Fibroblast of lung (primary cell): ENCODE measurements around the gene TMC2. TPM values are rescaled to one million over a fixed set of nuclear protein-coding genes. Genes with fewer than 3 reads are reported as not detected.
A peak's percentile ranks its signal among the peaks of the same experiment; 100 is the strongest.

ENCODE experiments used
- DNase-seq, 2 donors: peaks; one replicate each; pipeline versions ENCODE4 v3.0.0 to v3.0.0-alpha.2; 2010; ENCODE audit warnings: low read depth in 2 of 2
- H2AFZ ChIP-seq: 2 replicates; pipeline ENCODE4 v1.5.1; 2012; ENCODE audit warnings: low read length, control low read depth, inconsistent platforms
- H3K27ac ChIP-seq: 2 replicates; pipeline ENCODE4 v1.5.1; 2011; ENCODE audit warnings: low read length, control low read depth; ENCODE audit not compliant: insufficient read depth
- H3K27me3 ChIP-seq: 2 replicates; pipeline ENCODE4 v1.5.1; 2011; ENCODE audit warnings: mild to moderate bottlenecking, low read length; ENCODE audit not compliant: control insufficient read depth, insufficient read depth
- H3K36me3 ChIP-seq: 2 replicates; pipeline ENCODE4 v1.5.1; 2011; ENCODE audit warnings: low read length; ENCODE audit not compliant: control insufficient read depth, insufficient read depth
- H3K4me1 ChIP-seq: 2 replicates; pipeline ENCODE4 v1.5.1; 2011; ENCODE audit warnings: low read length; ENCODE audit not compliant: control insufficient read depth, insufficient read depth; ENCODE audit errors: extremely low read depth
- H3K4me2 ChIP-seq: 2 replicates; pipeline ENCODE4 v1.5.1; 2011; ENCODE audit warnings: low read length, control low read depth; ENCODE audit not compliant: insufficient read depth; ENCODE audit errors: extremely low read depth
- H3K4me3 ChIP-seq, 4 experiments: fragments of 200-600 bp in 1 of 4; sonication (generic) in 1 of 4; replicated peaks in 1 of 4; 2 replicates each; pipeline ENCODE4 v1.5.1; 2011 to 2016; ENCODE audit warnings: low read length in 4 of 4, low read depth in 3 of 4, mild to moderate bottlenecking in 3 of 4, control low read depth in 2 of 4, inconsistent platforms in 1 of 4, mixed read lengths in 1 of 4; ENCODE audit not compliant: insufficient read depth in 1 of 4; ENCODE audit errors: control extremely low read depth in 1 of 4
- H3K79me2 ChIP-seq: 2 replicates; pipeline ENCODE4 v1.5.1; 2012; ENCODE audit warnings: mild to moderate bottlenecking, low read length, inconsistent platforms; ENCODE audit not compliant: control insufficient read depth, insufficient read depth
- H3K9ac ChIP-seq: 2 replicates; pipeline ENCODE4 v1.5.1; 2011; ENCODE audit warnings: mild to moderate bottlenecking, low read length, control low read depth; ENCODE audit not compliant: insufficient read depth
- H3K9me3 ChIP-seq: 2 replicates; pipeline ENCODE4 v1.5.1; 2012; ENCODE audit warnings: low read depth, low read length; ENCODE audit not compliant: control insufficient read depth, insufficient read depth
- H4K20me1 ChIP-seq: 2 replicates; pipeline ENCODE4 v1.5.1; 2011; ENCODE audit warnings: low read length; ENCODE audit not compliant: control insufficient read depth, insufficient read depth; ENCODE audit errors: extremely low read depth
- CTCF ChIP-seq, 2 donors: IDR thresholded peaks in 1 of 2; conservative IDR thresholded peaks in 1 of 2; 1 replicate in 1 of 2; 2 replicates in 1 of 2; pipeline ENCODE4 v1.5.1; 2011 to 2012; ENCODE audit warnings: low read length in 2 of 2, control low read depth in 1 of 2, inconsistent platforms in 1 of 2, low read depth in 1 of 2, mild to moderate bottlenecking in 1 of 2
- EZH2 ChIP-seq: IDR thresholded peaks from 2 replicates; pipeline ENCODE4 v1.5.1; 2012; ENCODE audit warnings: low read length, control low read depth, mild to moderate bottlenecking; ENCODE audit errors: missing control alignments
- polyA plus RNA-seq, 2 donors: library from polyadenylated mRNA; depleted of rRNA in 1 of 2; stranded (reverse) in 1 of 2; unstranded in 1 of 2; fragments of >200 nt; gene quantifications; 2 replicates each; pipeline ENCODE4 v1.2.1, GENCODE V29; 2011 to 2012; ENCODE audit warnings: missing spikeins in 1 of 2
- total RNA-seq: library from RNA; depleted of rRNA; stranded (reverse); fragments of >200 nt; gene quantifications from 2 replicates; pipeline ENCODE4 v1.2.1, GENCODE V29; 2014

The TMC2 gene
- total and polyA plus RNA-seq, 2 donors (not counting 1 experiment from before 2014, with no cell fraction given), result under 0.01 TPM; not detected in 1

- Histone ChIP-seq H3K27ac (peak overlapping the region; percentile 93), H3K4me2 (peak overlapping the region; percentile 96), H2AFZ (no peak overlapping the region), H3K4me1 (no peaks in the 10 kb centered on the region), H3K27me3 (no peaks in the 10 kb centered on the region), H3K9me3 (no peaks in the 10 kb centered on the region), H3K79me2 (peaks cover 14% of the 10 kb centered on the region), H3K36me3 (no peaks in the 10 kb centered on the region), H4K20me1 (no peaks in the 10 kb centered on the region), H3K4me3 (peak overlapping the region; percentile 81 to 97 (median 88)), H3K9ac (no peak overlapping the region)
- peak in 1 of 2 donors; percentile 8 for DNase-seq
- no peak for TF ChIP-seq CTCF (conservative IDR thresholded peaks at IDR 0.05 in 1 of 2, IDR thresholded peaks at IDR 0.05 in 1 of 2; ENCODE audit: low read depth in 1 of 2, low read length in 2 of 2)
- no peak for TF ChIP-seq EZH2
Measured at GRCh38 chr20:2507464-2507863, 28.9 kb upstream of the TMC2 start.

GRCh38 chr20:2507875-2508630 lies 28.3 kb upstream of the TMC2 start:
- Histone ChIP-seq H3K27me3 (no peaks in the 10 kb centered on the region), H3K4me3 (peak overlapping the region; percentile 81 to 97 (median 88)), H2AFZ (peak overlapping the region; percentile 100), H3K4me1 (no peaks in the 10 kb centered on the region), H3K4me2 (peak overlapping the region; percentile 96), H3K27ac (peak overlapping the region; percentile 93), H3K9ac (peak overlapping the region; percentile 89), H3K79me2 (peaks cover 14% of the 10 kb centered on the region), H4K20me1 (no peaks in the 10 kb centered on the region), H3K36me3 (no peaks in the 10 kb centered on the region), H3K9me3 (no peaks in the 10 kb centered on the region)
- peak in 1 of 2 donors; percentile 53 for DNase-seq
- no peak for TF ChIP-seq EZH2
- TF ChIP-seq CTCF (conservative IDR thresholded peaks at IDR 0.05 in 1 of 2, IDR thresholded peaks at IDR 0.05 in 1 of 2; ENCODE audit: low read depth in 1 of 2, low read length in 2 of 2), result no peak

GRCh38 chr20:2508631-2509467 lies 27.5 kb upstream of the TMC2 start, which contains the start of gene ZNF343:
TSS of gene ZNF343 (minus strand) at chr20:2508915. CDS start at chr20:2493895, 15,020 bp downstream.
- Histone ChIP-seq H3K4me2 (peak within 1 kb of the TSS; percentile 96), H3K36me3 (no peaks in the 10 kb centered on the region), H2AFZ (peak within 1 kb of the TSS; percentile 100), H3K4me1 (no peaks in the 10 kb centered on the region), H3K9me3 (no peaks in the 10 kb centered on the region), H3K27ac (peak within 1 kb of the TSS; percentile 93), H3K79me2 (peaks cover 14% of the 10 kb centered on the region), H3K9ac (peak within 1 kb of the TSS; percentile 89), H3K27me3 (no peaks in the 10 kb centered on the region), H3K4me3 (peak within 1 kb of the TSS; percentile 81 to 97 (median 88)), H4K20me1 (no peaks in the 10 kb centered on the region)
- no peak for TF ChIP-seq EZH2
- no peak for TF ChIP-seq CTCF (conservative IDR thresholded peaks at IDR 0.05 in 1 of 2, IDR thresholded peaks at IDR 0.05 in 1 of 2; ENCODE audit: low read depth in 1 of 2, low read length in 2 of 2)
- peak; percentile 79 to 81 for DNase-seq
